GM18505 (cell line): ENCODE data around the gene KDM4B.

Experiments used
- ATAC-seq: cut with Tn5 transposase; IDR thresholded peaks from one replicate; pipeline ENCODE4 v1.9.1; 2021; ENCODE audit not compliant: unreplicated experiment
- POLR2A ChIP-seq: IDR thresholded peaks from 4 replicates; pipeline ENCODE4 v1.6.1; 2011; ENCODE audit warnings: borderline replicate concordance; ENCODE audit not compliant: insufficient read depth, insufficient read length; ENCODE audit errors: extremely low read depth

KDM4B gene

DNA sequence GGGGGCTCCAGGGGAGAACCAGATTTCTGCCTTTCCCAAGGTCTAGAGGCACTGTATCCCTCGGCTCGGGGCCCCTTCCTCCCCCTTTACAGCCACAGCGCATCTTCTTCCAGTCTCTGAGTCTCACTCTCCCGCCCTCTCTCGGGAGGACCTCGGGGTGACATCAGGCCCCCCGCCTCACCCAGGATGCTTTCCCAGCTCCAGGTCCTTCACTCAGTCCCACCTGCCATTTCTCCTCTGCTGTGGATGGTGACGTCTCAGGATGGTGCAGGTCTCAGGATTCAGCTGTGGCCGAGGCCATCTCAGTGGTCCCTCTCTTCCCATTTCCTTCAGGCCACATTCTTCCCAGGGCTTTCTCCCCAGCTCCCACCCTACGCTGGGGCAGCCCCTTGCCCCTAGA, 13.6 kb upstream of the KDM4B start:
- TF ChIP-seq POLR2A, result no peak
- no peak for ATAC-seq

DNA sequence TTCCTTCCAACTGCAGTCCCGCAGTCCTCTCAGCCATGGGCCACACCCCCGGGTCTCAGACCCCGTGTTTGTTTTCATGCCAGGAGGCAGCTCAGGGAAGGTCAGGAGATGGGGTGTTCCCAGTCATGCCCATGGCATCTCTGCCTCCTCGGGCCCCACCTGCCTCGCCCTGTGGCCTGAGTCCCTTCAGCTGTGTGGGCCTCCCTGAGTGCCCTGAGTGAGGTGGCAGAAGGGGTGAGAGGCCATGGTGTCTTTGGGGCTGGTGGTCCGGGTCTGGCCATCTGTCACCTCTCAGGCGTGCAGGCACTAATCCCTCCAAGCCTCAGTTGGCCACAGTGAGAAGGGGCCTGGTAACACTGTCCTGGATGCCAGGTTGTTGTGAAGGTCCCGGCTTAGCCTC, 10.9 kb upstream of the KDM4B start:
- TF ChIP-seq POLR2A, result no peak
- ATAC-seq, result no peak

DNA sequence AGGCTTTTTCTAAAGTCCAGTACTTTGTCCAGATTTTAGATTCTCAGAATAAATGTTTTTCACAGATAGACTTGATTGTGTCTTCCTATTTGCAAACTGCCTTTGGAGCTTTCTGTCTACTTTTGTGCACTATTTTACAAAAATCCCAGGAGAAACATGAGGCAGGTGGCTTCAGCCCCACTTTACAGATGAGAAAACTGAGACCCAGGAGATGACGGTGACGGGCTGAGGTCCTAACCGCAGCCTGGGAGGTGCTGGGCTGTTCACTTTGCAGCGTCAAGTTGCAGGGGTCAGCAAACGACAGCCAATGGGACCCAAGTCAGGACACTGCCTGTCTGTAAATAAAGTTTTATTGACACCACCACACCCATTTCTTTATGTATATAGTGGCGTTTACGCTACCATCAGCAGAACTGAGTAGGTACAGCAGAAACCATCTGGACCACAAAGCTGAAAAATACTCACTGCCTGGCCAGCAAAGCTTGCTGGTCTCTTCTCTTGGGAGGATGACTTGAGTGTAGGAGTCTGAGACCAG, 6.8 kb upstream of the KDM4B start:
- ATAC-seq, result no peak
- no peak for TF ChIP-seq POLR2A

DNA sequence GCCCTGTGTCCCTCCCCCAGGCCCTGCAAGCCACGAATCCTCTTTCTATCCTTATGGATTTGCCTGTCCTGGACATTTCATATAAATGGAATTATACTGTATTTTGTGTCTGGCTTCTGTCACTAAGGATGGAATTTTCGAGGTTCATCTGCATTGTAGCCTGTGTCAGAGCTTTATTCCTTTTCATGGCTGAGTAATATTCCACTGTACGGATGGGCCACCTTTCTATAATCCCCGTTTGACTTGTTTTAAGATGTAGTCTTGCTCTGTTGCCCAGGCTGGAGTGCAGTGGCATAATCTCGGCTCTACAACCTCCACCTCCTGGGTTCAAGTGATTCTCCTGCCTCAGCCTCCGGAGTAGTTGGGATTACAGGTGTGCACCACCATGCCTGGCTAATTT, 3.9 kb upstream of the KDM4B start:
- TF ChIP-seq POLR2A, result no peak

DNA sequence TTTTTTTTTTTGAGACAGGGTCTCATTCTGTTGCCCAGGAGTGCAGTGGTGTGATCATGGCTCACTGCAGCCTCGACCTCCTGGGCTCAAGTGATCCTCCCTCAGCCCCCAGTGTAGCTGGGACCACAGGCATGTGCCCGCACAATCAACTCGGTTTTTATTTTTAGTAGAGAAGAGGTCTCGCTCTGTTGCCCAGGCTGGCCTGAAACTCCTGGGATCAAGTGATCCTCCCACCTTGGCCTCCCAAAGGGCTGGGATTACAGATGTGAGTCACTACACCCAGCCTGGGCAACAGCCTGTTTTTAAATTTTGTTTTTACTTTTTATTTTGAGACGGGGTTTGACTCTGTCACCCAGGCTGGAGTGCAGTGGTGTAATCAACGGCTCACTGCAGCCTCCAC, 2.3 kb upstream of the KDM4B start:
- no peak for ATAC-seq
- TF ChIP-seq POLR2A, result no peak

More for the DNA sequence above, 3.9 kb upstream of the KDM4B start:
- no peak for ATAC-seq

DNA sequence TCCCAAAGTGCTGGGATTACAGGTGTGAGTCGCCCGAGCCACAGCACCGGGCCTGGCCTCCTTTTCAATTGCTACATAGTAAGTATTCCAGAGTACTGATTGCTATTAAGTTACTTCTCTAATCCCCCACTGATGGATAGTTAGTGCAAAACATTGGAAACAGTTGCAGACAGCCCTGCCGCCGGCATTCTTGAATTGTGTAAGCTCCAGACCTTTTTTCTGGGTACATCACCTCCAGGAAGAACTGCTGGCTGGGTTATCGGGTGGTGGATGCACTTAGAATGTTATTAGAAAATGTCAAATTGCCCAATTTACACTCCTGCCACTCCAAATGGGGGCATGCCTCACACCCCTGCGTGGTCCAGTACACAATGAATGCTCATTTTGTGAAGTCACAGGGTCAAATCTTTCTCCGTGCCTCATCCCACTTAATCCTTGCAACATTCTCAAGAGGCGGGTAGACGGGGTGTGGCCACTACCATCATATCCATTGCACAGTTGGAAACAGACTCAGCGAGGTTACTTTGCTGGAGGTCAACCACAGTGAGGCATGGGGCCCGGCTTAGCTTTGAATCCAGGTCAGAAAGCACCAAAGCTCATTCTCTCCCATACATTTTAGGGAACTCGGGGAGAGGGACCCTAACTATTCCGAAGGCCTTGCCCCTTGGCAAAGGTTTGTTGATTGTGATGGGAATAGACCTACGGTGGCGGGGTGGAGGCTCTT, 1.0 kb upstream of the KDM4B start:
- ATAC-seq, result no peak
- TF ChIP-seq POLR2A, result no peak

DNA sequence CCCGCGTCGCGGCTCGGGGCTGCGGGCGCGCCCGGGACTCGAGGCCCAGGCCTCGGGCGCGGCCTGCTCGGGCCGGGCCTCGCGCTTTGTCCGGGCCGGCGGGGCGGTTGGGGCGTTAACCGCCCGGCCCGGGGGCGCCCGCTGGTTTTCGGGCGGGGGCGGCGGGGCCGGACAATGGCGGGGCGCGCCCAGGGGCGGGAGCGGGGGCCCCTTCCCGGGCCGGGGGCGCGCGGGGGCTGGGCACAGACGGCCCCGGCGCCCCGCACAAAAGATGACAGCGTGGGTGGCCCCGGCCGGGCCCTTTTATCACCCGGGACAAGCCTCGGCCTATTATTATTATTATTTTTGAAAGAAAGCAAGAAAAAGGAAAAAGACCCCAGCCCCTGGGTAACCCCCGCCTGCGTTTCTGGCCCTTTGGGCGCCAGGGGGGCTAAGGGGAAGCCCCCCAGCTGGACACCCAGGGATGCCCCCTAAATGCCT, 419 bp downstream of the KDM4B start:
- no peak for ATAC-seq
- TF ChIP-seq POLR2A, result no peak

DNA sequence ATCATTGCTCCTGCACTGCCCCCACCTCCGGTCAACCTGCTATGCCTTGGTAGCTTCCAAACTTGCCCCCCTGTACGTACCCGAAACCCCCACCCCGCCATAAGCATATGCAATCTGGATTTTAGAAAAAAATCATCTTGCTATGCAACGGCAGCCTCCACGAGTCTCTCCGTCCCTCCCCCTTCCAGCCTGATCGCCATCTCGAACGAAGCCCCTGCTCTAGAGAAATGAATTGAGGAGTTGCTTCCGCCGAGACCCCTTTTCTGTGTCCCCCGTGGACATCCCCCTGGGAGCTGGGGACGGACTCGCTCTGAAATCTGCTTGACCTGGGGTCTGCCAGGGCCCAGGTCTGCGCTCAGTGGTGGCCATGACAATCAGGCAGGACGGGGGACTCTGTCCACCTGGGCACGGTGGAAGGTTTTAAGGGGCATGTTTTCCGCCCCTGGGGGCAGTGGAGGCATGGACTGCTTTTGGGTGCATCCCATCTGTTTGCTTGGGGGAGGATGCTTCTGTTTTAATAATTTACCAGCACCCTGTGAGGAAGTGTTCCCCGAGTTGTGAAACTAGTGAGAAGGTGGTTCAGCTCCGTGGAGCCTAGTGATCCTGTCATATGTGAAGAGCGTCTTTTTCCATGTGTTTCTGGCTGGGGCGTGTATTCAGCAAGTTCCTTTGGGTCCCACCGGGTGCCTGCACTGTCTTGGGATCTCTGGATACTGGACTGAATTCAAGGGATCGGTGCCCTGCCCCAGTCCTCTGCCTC, 1.0 kb downstream of the KDM4B start:
- no peak for ATAC-seq
- no peak for TF ChIP-seq POLR2A

DNA sequence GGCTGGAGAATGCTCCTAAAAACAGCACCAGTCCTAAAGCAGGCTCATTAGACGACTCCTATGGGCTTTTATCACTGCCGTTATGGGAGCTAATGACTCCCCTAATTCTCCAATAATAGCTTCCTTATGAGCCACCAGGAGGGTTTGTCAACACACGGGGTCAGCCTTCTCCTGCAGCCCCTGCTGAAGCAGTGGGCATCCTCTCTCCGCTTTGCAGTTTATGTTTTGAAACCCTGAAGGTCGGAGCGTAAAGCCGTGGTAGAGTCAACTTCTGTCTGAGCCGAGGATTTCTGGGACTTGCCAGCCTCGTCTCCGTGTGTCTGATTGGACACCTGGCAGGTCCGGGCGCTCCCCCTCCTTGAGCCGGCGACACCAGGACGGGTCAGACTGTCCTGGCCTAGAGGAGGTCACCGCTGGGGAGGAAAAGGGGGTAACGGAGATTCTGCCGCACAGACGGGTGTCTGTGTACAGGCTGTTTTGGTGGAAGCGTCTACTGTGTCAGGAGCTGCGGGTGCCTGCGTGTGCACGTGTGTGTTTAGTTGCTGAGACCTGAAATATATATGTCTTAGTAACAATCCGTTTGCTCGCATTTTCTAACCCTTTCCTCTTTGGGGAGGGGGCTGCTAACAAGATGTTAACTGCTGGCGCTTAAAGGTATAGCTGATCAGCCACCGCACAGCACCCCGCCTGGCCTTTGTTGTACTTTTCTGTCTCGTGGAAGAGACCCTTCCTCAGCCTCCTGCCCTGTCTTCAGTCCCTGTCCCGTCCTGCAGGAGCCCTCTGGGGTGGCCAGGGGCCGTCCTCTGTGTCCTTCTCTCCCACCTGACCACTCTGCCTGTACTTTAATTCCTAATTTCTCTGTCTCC, 1.9 kb downstream of the KDM4B start:
- TF ChIP-seq POLR2A, result no peak
- ATAC-seq, result no peak

DNA sequence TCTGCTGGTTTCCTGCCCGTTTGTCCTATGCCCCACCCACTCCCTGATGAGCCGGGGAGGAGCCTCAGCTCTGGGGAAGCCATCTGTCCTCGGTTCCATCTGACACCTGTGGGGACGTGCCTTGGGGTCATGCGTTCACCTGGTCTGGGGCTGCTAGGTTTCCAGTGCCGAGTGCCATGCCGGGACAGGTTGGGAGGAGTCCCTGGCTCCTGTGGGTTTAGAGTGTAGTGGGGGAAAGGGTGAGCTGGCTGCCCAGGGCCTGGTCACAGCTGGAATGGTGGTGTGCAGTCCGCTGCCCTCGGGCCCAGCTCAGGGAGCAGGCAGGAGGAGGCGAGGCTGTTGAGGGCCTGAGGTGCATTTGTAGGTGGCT, 2.5 kb downstream of the KDM4B start:
- no peak for TF ChIP-seq POLR2A
- no peak for ATAC-seq

DNA sequence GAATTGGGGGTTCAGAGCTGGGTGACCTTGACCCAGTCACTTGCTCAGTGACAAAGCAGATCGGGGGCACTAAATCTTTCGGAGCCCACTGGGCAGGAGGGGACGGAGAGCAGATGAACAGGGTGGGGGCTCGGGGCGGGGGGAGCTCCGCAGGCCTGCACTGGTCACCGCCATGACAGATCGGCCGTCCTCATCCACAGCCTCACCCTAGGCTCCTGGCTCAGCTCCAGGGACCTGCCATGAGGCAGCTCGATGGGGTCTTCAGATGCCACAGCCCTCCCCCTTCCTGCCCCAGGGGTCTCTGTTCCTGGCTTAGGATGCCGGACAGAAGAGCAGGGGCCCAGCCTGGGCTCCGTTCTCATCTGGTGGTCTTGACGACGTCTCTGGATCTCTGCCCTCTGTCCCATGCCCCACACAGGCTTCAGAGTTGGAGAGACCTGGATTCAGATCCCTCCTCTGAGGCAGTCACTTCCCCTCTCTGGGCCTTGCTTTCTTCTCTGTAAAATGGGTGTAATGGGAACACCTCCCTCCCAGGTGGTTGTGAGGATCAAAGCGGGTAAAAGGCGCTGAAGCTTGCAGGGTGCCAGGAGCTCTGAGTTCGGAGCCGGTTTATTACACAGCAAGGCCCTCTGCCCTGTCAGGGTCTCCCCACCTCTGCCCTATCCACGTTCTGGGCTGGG, 3.0 kb downstream of the KDM4B start:
- TF ChIP-seq POLR2A, result no peak
- ATAC-seq, result no peak

DNA sequence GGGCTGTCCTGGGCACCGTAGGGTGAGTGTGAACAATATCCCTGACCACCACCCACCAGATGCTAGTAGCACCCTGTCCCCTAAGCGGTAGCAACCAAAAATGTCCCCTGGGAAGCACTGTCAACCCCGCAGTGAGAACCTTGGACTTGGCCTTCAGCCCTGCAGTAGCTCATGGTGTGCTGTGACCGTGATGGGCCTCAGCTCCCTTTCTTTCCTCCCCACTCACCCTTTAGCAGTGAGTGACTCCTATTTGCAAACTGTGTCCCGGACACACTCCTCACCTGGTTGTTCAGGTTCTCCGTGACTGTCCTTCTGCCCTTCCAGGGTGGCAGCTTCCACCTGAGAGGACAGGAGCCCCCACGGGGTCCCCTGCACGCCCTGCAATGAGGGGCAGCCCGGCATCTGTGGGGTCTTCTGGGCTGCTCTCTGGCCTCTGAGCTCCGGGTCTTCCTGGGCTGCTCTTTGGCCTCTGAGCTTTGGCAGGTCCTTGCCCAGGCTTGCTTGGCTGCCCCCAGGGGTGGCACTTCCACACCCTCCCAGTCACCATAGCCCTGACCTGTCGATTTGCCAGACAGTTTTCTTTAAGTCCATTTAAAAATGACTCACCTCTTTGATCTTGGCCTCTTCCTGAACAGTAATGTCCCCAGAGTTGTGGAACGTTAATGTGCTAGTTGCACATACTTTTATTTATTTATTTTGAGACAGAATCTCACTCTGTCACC, 3.8 kb downstream of the KDM4B start:
- TF ChIP-seq POLR2A, result no peak

More for the DNA sequence above, 3.8 kb downstream of the KDM4B start:
- ATAC-seq, result no peak
